Loucy (cell line): ENCODE data around the gene IRF2BPL.

Experiments
- H2AFZ ChIP-seq: fragments of 200-600 bp; sonication (generic); 2 replicates; pipeline ENCODE4 v1.6.0; 2016; ENCODE audit warnings: antibody characterized with exemption, mild to moderate bottlenecking, low read length, moderate library complexity
- H3F3A ChIP-seq: fragments of 200-600 bp; 2 replicates; pipeline ENCODE4 v1.6.0; 2016; ENCODE audit warnings: antibody characterized with exemption, low read depth, mild to moderate bottlenecking
- H3K27me3 ChIP-seq: fragments of 200-600 bp; sonication (generic); 2 replicates; pipeline ENCODE4 v1.6.1; 2014; ENCODE audit warnings: low read length, mild to moderate bottlenecking; ENCODE audit not compliant: insufficient read depth, poor library complexity, severe bottlenecking
- H3K36me3 ChIP-seq: fragments of 200-600 bp; sonication (generic); 2 replicates; pipeline ENCODE4 v1.6.1; 2016; ENCODE audit warnings: low read length; ENCODE audit not compliant: insufficient read depth
- H3K4me1 ChIP-seq: fragments of 200-600 bp; sonication (generic); 2 replicates; pipeline ENCODE4 v1.5.1; 2014; ENCODE audit warnings: low read length, mild to moderate bottlenecking; ENCODE audit not compliant: insufficient read depth, poor library complexity, severe bottlenecking
- H3K4me2 ChIP-seq: fragments of 200-600 bp; sonication (generic); 2 replicates; pipeline ENCODE4 v1.6.0; 2014; ENCODE audit warnings: antibody characterized with exemption, low read length, low read depth, mild to moderate bottlenecking; ENCODE audit not compliant: poor library complexity, severe bottlenecking
- H3K4me3 ChIP-seq: fragments of 200-600 bp; sonication (generic); 2 replicates; pipeline ENCODE4 v1.5.1; 2014; ENCODE audit warnings: low read length, mild to moderate bottlenecking, mixed read lengths; ENCODE audit not compliant: poor library complexity, severe bottlenecking
- H3K79me2 ChIP-seq: fragments of 200-600 bp; sonication (generic); 2 replicates; pipeline ENCODE4 v1.6.1; 2014; ENCODE audit warnings: low read length; ENCODE audit not compliant: insufficient read depth
- H3K9ac ChIP-seq: fragments of 200-600 bp; sonication (generic); 2 replicates; pipeline ENCODE4 v1.6.0; 2014; ENCODE audit warnings: mild to moderate bottlenecking, low read depth, low read length, moderate library complexity; ENCODE audit not compliant: poor library complexity, severe bottlenecking
- H3K9me2 ChIP-seq: fragments of 200-600 bp; sonication (generic); replicated peaks from 2 replicates; pipeline ENCODE4 v1.6.1; 2016; ENCODE audit warnings: low read depth, low read length, mixed read lengths
- H3K9me3 ChIP-seq: fragments of 200-600 bp; sonication (generic); 2 replicates; pipeline ENCODE4 v1.6.1; 2014; ENCODE audit warnings: mild to moderate bottlenecking, antibody characterized with exemption, low read length, low read depth; ENCODE audit not compliant: insufficient read depth
- H4K20me1 ChIP-seq: fragments of 200-600 bp; sonication (generic); 2 replicates; pipeline ENCODE4 v1.6.0; 2014; ENCODE audit warnings: antibody characterized with exemption, low read length, mild to moderate bottlenecking; ENCODE audit not compliant: insufficient read depth, poor library complexity, severe bottlenecking
- CTCF ChIP-seq: fragments of 200-600 bp; sonication (generic); conservative IDR thresholded peaks from 2 replicates; pipeline ENCODE4 v1.5.1; 2014; ENCODE audit warnings: mild to moderate bottlenecking, antibody characterized with exemption, low read length
- EZH2phosphoT487 ChIP-seq: fragments of 200-600 bp; IDR thresholded peaks from 2 replicates; pipeline ENCODE4 v1.6.1; 2018; ENCODE audit warnings: antibody characterized with exemption, mild to moderate bottlenecking, moderate library complexity, borderline replicate concordance

IRF2BPL gene

GRCh38 chr14:77039285-77040058 lies 11.0 kb upstream of the IRF2BPL start:
- H3K4me3 ChIP-seq = peak overlapping the region; percentile 72
- H3K79me2 ChIP-seq = peaks cover 10% of the 10 kb centered on the region; the same call in 1 of the 2 replicates
- peak overlapping the region; percentile 82 for H3K9ac ChIP-seq
- no peaks in the 10 kb centered on the region for H3K27me3 ChIP-seq
- no peaks in the 10 kb centered on the region for H3K9me2 ChIP-seq
- H2AFZ ChIP-seq = peak overlapping the region; percentile 9; the same call in 1 of the 2 replicates
- no peaks in the 10 kb centered on the region for H3K9me3 ChIP-seq
- H3K36me3 ChIP-seq = no peaks in the 10 kb centered on the region
- H3F3A ChIP-seq = peaks cover 30% of the 10 kb centered on the region
- TF ChIP-seq CTCF (no peak), EZH2phosphoT487 (no peak)
- H3K4me1 ChIP-seq = peaks cover 81% of the 10 kb centered on the region
- peak overlapping the region; percentile 91 for H3K4me2 ChIP-seq
- no peaks in the 10 kb centered on the region for H4K20me1 ChIP-seq

GRCh38 chr14:77037938-77038568 lies 9.5 kb upstream of the IRF2BPL start:
- Histone ChIP-seq H3K4me3 (peak overlapping the region; percentile 72), H2AFZ (peak overlapping the region; percentile 66), H3K27me3 (no peaks in the 10 kb centered on the region), H3K4me2 (peak overlapping the region; percentile 91), H3K9me3 (no peaks in the 10 kb centered on the region), H3K9ac (peak overlapping the region; percentile 82), H3K4me1 (peaks cover 73% of the 10 kb centered on the region), H3K36me3 (no peaks in the 10 kb centered on the region), H3K79me2 (peaks cover 15% of the 10 kb centered on the region; the same call in 1 of the 2 replicates), H3F3A (peaks cover 30% of the 10 kb centered on the region), H4K20me1 (no peaks in the 10 kb centered on the region), H3K9me2 (no peaks in the 10 kb centered on the region)
- TF ChIP-seq CTCF (no peak), EZH2phosphoT487 (no peak)

- TF ChIP-seq EZH2phosphoT487 = no peak
- no peak for TF ChIP-seq CTCF
- Histone ChIP-seq H3K9ac (peak overlapping the region; percentile 82), H3F3A (peaks cover 30% of the 10 kb centered on the region), H3K9me3 (no peaks in the 10 kb centered on the region), H3K4me3 (peak overlapping the region; percentile 72), H2AFZ (peak overlapping the region; percentile 66), H4K20me1 (no peaks in the 10 kb centered on the region), H3K4me2 (peak overlapping the region; percentile 91), H3K9me2 (no peaks in the 10 kb centered on the region), H3K27me3 (no peaks in the 10 kb centered on the region), H3K4me1 (peaks cover 73% of the 10 kb centered on the region), H3K36me3 (no peaks in the 10 kb centered on the region), H3K79me2 (peaks cover 21% of the 10 kb centered on the region; the same call in 1 of the 2 replicates)
Observed at GRCh38 chr14:77037215-77037937, 8.9 kb upstream of the IRF2BPL start.
